NCI-H128 (cell line): Measurements from ENCODE around the gene KRT4.
"Not testable (repeated sequence)": the region's sequence is repeated elsewhere in the genome, so short reads cannot be mapped to it uniquely, and the experiment has no call there.

ENCODE experiments used
- DNase-seq: peaks from one replicate; lab custom pipeline; 2025; ENCODE audit not compliant: unreplicated experiment; lab: John Stamatoyannopoulos, UW

Gene KRT4

GRCh38 chr12:52776435-52776834 is 37.5 kb downstream of the KRT4 start:
- no peak for DNase-seq

- DNase-seq = no peak
Observed at GRCh38 chr12:52774629-52775250, 39.2 kb downstream of the KRT4 start.

GRCh38 chr12:52772772-52773171 is 41.1 kb downstream of the KRT4 start:
- DNase-seq = no peak

- DNase-seq = no peak
Observed at GRCh38 chr12:52772188-52772587, 41.7 kb downstream of the KRT4 start.

GRCh38 chr12:52771505-52771904 is 42.4 kb downstream of the KRT4 start:
- DNase-seq = no peak

- DNase-seq = no peak
Observed at GRCh38 chr12:52771088-52771487, 42.8 kb downstream of the KRT4 start.

GRCh38 chr12:52769946-52770345 is 44.0 kb downstream of the KRT4 start:
- no peak for DNase-seq

GRCh38 chr12:52769354-52769753 is 44.6 kb downstream of the KRT4 start:
- no peak for DNase-seq

- no peak for DNase-seq
Observed at GRCh38 chr12:52768479-52769200, 45.3 kb downstream of the KRT4 start.

GRCh38 chr12:52767427-52767826 is 46.5 kb downstream of the KRT4 start:
- no peak for DNase-seq

GRCh38 chr12:52767020-52767379 is 46.9 kb downstream of the KRT4 start:
- no peak for DNase-seq

GRCh38 chr12:52766351-52767019 is 47.4 kb downstream of the KRT4 start:
- DNase-seq = no peak

- no peak for DNase-seq
Observed at GRCh38 chr12:52765702-52766101, 48.2 kb downstream of the KRT4 start.

- DNase-seq = no peak
Observed at GRCh38 chr12:52763991-52764390, 49.9 kb downstream of the KRT4 start.

- DNase-seq = no peak
Observed at GRCh38 chr12:52763036-52763659, 50.8 kb downstream of the KRT4 start.

GRCh38 chr12:52761802-52762201 is 52.1 kb downstream of the KRT4 start:
- DNase-seq = no peak

- not testable (repeated sequence) for DNase-seq
Observed at GRCh38 chr12:52761218-52761617, 52.7 kb downstream of the KRT4 start.

- DNase-seq = no peak
Observed at GRCh38 chr12:52760623-52761022, 53.3 kb downstream of the KRT4 start.

- DNase-seq = no peak
Observed at GRCh38 chr12:52759695-52760094, 54.2 kb downstream of the KRT4 start.

- DNase-seq = no peak
Observed at GRCh38 chr12:52759218-52759617, 54.7 kb downstream of the KRT4 start.

GRCh38 chr12:52757449-52758176 is 56.3 kb downstream of the KRT4 start:
- no peak for DNase-seq
